Activated T-cell treated with anti-CD3 and anti-CD28 coated beads, Interleukin-2, amount 50 U/mL, for 1 hour (primary cell): ENCODE measurements around the gene MBOAT1.
A peak's percentile ranks its signal among the peaks of the same experiment; 100 is the strongest.

Source experiments
- DNase-seq: peaks from one replicate; pipeline ENCODE4 v3.0.0-alpha.2; 2020

MBOAT1 gene

GRCh38 chr6:20129290-20130088 lies 82.8 kb downstream of the MBOAT1 start:
- no peak for DNase-seq

- no peak for DNase-seq
Measured at GRCh38 chr6:20128018-20128417, 84.3 kb downstream of the MBOAT1 start.

GRCh38 chr6:20126789-20127653 lies 85.2 kb downstream of the MBOAT1 start:
- peak; percentile 63 for DNase-seq

- DNase-seq, result no peak
Measured at GRCh38 chr6:20126102-20126752, 86.0 kb downstream of the MBOAT1 start.

GRCh38 chr6:20124545-20124944 lies 87.7 kb downstream of the MBOAT1 start:
- DNase-seq, result no peak

- no peak for DNase-seq
Measured at GRCh38 chr6:20119485-20119884, 92.8 kb downstream of the MBOAT1 start.

GRCh38 chr6:20118892-20119291 lies 93.4 kb downstream of the MBOAT1 start:
- DNase-seq, result no peak

GRCh38 chr6:20117474-20117873 lies 94.8 kb downstream of the MBOAT1 start:
- DNase-seq, result no peak

GRCh38 chr6:20116792-20117191 lies 95.5 kb downstream of the MBOAT1 start:
- DNase-seq, result no peak

GRCh38 chr6:20115246-20115980 lies 96.9 kb downstream of the MBOAT1 start:
- DNase-seq, result no peak

GRCh38 chr6:20113649-20114224 lies 98.5 kb downstream of the MBOAT1 start:
- DNase-seq, result no peak

- no peak for DNase-seq
Measured at GRCh38 chr6:20112841-20113240, 99.4 kb downstream of the MBOAT1 start.

- DNase-seq, result no peak
Measured at GRCh38 chr6:20112241-20112640, 100.0 kb downstream of the MBOAT1 start.

- DNase-seq, result no peak
Measured at GRCh38 chr6:20110478-20110877, 101.8 kb downstream of the MBOAT1 start.

- no peak for DNase-seq
Measured at GRCh38 chr6:20109526-20109925, 102.7 kb downstream of the MBOAT1 start.

- DNase-seq, result no peak
Measured at GRCh38 chr6:20105838-20106237, 106.4 kb downstream of the MBOAT1 start.

- no peak for DNase-seq
Measured at GRCh38 chr6:20104696-20105095, 107.6 kb downstream of the MBOAT1 start.

- no peak for DNase-seq
Measured at GRCh38 chr6:20102397-20103073, 109.7 kb downstream of the MBOAT1 start.

- DNase-seq, result no peak
Measured at GRCh38 chr6:20099156-20099555, 113.1 kb downstream of the MBOAT1 start.

GRCh38 chr6:20098267-20098876 lies 113.9 kb downstream of the MBOAT1 start:
- no peak for DNase-seq

- no peak for DNase-seq
Measured at GRCh38 chr6:20096536-20096935, 115.7 kb downstream of the MBOAT1 start.
